Fibroblast of villous mesenchyme (primary cell): ENCODE measurements around the gene EMCN. TPM values are rescaled to one million over a fixed set of nuclear protein-coding genes. Genes with fewer than 3 reads are reported as not detected.
"Not testable (repeated sequence)": the region's sequence is repeated elsewhere in the genome, so short reads cannot be mapped to it uniquely, and the experiment has no call there.

ENCODE experiments used
- DNase-seq: peaks from one replicate; pipeline ENCODE4 v3.0.0-alpha.2; 2010; ENCODE audit warnings: low read depth
- H3K4me3 ChIP-seq: 2 replicates; pipeline ENCODE4 v1.5.1; 2011; ENCODE audit warnings: low read depth, mild to moderate bottlenecking, low read length
- CTCF ChIP-seq: IDR thresholded peaks from 2 replicates; pipeline ENCODE4 v1.5.1; 2012; ENCODE audit warnings: low read depth, mild to moderate bottlenecking, low read length; ENCODE audit not compliant: insufficient read depth
- total RNA-seq: library from RNA; depleted of rRNA; stranded (reverse); fragments of >200 nt; gene quantifications from 2 replicates; pipeline ENCODE4 v1.2.3, GENCODE V29; 2012

The EMCN gene
- total RNA-seq, 1 donor: not detected

- no peak overlapping the region for H3K4me3 ChIP-seq
- no peak for TF ChIP-seq CTCF
- DNase-seq: no peak
Observed at GRCh38 chr4:100540131-100540530, 22.3 kb upstream of the EMCN start.

DNA sequence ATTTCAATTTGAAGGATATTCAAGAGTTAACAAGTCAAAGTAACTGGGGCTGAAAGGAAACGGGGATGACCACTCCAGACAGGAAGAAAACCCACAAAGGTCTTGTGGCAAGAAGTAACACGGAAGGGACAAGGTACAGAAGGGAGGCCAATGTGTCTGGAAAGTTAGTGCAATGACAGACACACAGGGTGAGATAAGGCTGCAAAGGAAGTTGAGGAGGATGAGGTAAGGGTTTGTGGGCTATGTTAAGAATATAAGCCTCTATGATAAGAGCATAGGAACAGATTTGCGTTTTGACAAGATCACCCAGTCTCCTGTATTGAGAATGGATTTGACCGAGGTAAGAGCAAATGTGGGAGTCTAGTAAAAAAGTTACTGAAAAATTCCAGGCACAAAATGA lies 21.9 kb upstream of the EMCN start:
- DNase-seq: no peak
- TF ChIP-seq CTCF: no peak
- no peak overlapping the region for H3K4me3 ChIP-seq

DNA sequence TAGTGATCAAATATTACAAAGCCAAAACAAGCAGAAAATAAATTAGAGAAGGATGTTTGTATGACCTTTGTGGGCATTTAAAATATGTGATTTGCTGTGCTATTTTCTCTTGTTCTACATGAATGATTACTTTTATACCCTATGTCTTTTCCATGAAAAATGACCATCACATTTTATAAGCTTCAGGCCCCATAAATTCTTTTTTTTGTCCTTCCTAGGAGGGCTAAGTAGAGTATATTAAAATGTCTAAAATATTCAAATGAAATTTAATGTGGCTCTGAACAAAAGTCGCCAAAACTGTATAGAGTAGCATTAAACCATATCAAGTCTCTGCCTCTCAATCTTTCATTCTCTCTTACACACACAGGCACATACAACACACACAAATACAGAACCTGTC lies 15.9 kb upstream of the EMCN start:
- no peak for DNase-seq
- TF ChIP-seq CTCF: no peak
- H3K4me3 ChIP-seq: no peak overlapping the region

DNA sequence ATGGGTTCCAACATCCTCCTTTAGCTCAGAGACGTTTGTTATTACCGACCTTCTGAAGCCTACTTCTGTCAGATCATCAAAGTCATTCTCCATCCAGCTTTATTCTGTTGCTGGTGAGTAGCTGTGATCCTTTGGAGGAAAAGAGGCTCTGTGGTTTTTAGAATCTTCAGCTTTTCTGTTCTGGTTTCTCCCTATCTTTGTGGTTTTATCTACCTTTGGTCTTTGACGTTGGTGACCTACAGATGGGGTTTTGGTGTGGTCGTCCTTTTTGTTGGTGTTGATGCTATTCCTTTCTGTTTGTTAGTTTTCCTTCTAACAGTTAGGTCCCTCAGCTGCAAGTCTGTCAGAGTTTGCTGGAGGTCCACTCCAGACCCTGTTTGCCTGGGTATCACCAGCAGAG lies 12.3 kb upstream of the EMCN start:
- not testable (repeated sequence) for DNase-seq

DNA sequence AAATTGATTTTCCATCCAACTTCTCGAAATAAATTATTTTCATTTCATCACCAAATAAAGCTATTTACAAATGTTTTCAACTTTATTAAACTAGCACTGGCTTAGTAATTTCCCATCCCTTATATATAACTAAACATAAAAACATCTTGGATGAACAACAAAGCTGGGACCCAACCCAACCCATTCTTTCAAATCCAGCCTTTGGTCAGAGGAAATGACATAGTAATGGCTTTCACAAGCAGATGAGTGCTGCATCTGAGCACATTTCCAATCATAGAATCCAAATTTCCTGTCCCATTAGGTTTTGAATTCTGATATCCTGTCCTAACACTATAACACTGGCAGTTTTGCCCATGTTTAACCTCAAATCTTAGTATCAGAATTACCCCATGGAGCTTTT lies 7.9 kb upstream of the EMCN start:
- no peak overlapping the region for H3K4me3 ChIP-seq
- TF ChIP-seq CTCF: no peak
- no peak for DNase-seq

More for the DNA sequence above, 12.3 kb upstream of the EMCN start:
- not testable (repeated sequence) for H3K4me3 ChIP-seq

DNA sequence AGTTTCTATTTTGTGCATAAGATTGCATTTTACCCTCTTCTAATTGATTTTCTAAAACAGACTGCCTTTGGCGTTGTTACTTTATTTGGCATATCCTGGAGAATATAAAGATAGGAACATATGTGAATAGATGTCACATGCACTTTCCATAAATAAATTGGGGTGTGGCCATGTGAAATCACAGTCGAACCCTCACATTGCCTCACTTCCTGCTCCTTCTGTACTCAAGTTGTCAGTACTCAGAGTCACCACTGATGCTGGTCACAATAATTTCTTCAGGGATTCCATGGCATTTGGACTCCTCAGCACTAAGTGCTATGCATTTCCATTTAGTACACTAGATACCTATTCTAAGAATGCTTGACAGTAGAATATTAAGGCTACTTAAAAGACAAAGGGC lies 1.4 kb upstream of the EMCN start:
- no peak overlapping the region for H3K4me3 ChIP-seq
- DNase-seq: no peak
- no peak for TF ChIP-seq CTCF

- TF ChIP-seq CTCF: no peak
- H3K4me3 ChIP-seq: no peak overlapping the region
- DNase-seq: no peak
Observed at GRCh38 chr4:100516225-100516624, 1.6 kb downstream of the EMCN start.
